Activated effector memory CD4-positive, alpha-beta T cell treated with Interleukin-2 at 50 U/mL for 16 hours (primary cell): Measurements from ENCODE around the gene ERAL1.
A peak's percentile ranks its signal among the peaks of the same experiment; 100 is the strongest.
"Not testable (repeated sequence)": the region's sequence is repeated elsewhere in the genome, so short reads cannot be mapped to it uniquely, and the experiment has no call there.

Experiments
- DNase-seq: peaks from one replicate; pipeline ENCODE4 v3.0.0-alpha.2; 2020

Gene ERAL1

DNA sequence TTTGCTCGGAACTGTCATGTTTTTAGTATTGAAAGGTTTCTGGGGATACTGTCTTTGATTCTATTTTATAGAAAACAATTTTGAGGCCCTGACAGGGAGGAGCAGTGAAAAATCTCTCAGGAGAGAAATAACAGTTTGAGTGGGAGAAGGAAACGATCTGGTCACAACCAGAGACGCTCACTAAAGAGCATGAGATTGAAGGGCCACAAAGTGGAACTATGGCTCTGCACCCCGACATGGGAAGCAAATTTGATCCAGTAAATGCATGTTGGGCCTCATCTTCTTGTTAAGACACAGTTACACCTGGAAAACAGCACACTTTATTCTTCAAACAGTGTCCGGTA is 492 bp downstream of the ERAL1 start:
- DNase-seq, result no peak

DNA sequence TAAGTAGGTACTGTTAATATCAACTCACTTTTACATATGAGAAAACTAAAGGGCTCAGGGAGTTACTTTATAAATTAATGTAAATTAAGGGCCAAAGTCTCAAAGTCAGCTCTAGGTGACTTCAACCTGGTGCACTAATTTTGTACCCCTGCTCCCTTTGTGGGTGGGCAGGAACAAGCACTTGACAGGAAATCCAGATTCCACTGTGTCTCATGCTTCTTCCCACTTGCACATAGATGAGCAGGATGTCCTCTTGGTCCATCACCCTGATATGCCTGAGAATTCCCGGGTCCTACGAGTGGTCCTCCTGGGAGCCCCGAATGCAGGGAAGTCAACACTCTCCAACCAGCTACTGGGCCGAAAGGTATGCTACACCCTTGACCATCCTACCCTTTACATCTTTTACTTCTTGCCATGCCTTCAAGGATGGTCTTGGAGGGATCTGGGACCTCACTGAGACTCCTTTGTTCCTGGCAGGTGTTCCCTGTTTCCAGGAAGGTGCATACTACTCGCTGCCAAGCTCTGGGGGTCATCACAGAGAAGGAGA is 1.3 kb downstream of the ERAL1 start:
- no peak for DNase-seq

DNA sequence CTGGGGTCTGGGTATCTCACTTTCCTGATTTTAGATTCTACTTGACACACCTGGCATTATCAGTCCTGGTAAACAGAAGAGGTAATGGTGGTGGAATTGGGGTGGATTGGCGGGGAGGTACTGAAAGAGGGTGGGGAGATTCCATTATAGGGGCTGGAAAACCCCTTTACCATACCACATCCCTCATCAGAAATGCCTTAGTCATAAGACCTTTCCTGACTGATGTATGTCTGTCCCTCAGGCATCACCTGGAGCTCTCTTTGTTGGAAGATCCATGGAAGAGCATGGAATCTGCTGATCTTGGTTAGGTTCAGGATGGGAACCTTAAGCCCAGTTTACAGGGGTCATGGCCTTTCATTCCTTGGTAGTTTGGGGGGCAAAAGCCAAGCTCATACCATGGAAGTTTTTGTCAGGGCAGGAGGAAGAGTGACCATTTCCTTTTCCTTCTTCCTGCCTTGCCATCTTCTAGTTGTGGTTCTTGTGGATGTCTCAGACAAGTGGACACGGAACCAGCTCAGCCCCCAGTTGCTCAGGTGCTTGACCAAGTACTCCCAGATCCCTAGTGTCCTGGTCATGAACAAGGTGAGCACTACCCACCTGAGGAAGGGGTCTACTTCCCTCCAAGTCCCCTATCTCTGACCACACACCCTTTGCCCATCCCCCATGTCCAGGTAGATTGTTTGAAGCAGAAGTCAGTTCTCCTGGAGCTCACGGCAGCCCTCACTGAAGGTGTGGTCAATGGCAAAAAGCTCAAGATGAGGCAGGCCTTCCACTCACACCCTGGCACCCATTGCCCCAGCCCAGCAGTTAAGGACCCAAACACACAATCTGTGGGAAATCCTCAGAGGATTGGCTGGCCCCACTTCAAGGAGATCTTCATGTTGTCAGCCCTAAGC is 3.3 kb downstream of the ERAL1 start:
- DNase-seq, result no peak

DNA sequence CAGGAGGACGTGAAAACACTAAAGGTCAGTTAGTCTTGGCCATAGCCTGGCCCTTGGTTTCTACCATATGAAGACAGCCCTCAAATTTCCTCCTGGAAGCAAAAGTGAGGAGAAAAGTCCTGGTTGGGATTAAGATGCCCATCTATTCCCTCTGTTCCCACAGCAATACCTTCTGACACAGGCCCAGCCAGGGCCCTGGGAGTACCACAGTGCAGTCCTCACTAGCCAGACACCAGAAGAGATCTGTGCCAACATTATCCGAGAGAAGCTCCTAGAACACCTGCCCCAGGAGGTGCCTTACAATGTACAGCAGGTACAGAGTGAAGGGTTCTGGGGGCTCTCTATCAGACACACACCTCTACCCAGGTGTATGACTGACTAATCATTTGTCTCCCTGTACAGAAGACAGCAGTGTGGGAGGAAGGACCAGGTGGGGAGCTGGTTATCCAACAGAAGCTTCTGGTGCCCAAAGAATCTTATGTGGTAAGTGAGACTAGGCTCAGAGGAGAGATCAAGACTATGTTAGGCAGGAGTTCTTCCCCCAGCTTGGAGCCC is 4.1 kb downstream of the ERAL1 start:
- no peak for DNase-seq

DNA sequence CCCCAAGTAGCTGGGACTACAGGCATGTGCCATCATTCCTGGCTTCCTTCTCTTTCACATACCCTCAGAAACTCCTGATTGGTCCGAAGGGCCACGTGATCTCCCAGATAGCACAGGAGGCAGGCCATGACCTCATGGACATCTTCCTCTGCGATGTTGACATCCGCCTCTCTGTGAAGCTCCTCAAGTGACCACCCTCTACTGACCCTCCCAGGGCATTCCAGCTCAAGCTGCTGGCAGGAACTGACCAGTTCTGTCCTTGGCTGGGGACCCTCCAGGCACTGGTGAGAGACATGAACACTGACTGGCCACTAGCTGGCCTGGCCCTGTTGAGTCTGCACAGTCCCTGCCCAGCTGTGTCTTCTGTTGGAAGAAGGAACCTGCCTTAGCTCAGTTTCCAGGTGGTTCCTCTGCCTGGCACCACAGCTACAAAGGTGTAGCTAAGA is 5.6 kb downstream of the ERAL1 start:
- DNase-seq, result no peak

DNA sequence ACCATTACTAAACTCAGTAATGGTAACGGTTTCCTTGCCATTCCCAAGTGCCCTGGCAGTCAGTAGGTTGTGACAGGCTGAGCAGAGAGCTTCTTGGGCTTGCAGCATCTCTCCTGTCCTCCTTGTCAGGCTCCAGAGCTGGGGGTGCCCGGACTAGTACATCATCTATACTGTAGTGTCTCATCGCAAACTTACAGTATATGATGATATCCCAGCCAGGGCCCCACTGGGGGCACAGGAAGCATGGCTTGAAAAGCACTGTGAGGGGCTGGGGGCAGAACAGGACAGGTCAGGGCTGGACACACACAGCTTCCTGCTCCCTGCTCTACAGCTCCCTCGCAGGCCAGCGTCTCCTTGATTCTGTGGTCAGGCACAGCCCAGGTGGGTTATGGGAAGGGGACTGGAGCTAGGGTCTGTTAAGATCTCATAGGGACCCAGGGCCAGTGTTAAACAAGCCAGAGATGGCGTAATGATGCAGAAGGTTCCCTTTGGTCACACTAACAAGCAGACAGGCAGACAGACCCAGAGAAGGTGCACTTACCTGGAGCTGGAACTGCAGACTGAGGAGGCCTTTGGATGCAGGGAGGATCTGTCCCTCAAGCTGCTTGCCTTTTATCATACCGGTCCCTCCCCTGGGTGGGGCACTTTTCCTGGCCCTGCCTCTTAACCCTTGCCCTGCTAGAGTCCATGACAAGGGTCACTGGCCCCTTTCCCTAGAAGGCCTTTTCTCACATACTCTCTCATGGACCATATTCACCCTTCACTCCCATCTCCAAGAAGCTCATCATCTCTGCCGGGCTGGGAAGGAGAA is 6.8 kb downstream of the ERAL1 start:
- DNase-seq, result no peak

DNA sequence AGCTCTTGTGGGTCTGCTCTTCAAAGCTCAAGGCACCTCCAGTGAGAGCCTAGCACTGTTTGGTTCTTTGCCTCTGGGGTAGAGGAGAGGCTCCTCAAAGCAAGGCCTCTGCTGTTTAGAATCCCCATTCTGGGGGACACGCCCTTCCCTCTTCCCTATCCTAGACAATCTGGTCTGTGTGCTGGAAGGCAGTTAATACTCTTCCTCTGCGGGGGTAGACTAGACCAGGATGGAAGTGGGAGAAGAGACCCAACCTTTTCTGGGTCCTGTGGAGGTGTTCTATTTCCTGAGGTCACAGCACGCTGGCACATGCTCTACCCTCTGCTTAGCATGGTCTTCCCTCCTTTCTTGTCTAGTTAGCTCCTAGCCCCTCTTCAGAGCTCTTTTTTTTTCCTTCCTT is 7.7 kb downstream of the ERAL1 start:
- DNase-seq, result no peak

DNA sequence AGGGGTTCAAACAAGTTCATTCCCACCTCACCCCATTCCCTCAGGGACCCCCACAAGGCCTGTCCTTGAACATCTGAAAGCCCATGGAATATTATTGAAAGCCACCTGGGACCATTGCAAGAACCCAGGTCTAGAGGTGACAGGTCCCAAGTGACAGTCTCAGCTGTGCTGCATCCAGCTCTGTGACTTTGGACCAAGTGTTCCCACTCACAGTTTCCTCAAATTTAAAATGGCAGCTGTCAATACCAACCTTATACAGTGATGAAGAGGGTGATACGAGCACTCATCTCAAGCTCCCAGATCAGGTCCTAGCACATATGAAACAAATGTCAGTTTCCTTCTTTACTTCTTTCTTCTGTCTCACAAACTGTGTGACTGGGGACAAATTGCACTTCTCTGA is 9.1 kb downstream of the ERAL1 start:
- DNase-seq, result no peak

DNA sequence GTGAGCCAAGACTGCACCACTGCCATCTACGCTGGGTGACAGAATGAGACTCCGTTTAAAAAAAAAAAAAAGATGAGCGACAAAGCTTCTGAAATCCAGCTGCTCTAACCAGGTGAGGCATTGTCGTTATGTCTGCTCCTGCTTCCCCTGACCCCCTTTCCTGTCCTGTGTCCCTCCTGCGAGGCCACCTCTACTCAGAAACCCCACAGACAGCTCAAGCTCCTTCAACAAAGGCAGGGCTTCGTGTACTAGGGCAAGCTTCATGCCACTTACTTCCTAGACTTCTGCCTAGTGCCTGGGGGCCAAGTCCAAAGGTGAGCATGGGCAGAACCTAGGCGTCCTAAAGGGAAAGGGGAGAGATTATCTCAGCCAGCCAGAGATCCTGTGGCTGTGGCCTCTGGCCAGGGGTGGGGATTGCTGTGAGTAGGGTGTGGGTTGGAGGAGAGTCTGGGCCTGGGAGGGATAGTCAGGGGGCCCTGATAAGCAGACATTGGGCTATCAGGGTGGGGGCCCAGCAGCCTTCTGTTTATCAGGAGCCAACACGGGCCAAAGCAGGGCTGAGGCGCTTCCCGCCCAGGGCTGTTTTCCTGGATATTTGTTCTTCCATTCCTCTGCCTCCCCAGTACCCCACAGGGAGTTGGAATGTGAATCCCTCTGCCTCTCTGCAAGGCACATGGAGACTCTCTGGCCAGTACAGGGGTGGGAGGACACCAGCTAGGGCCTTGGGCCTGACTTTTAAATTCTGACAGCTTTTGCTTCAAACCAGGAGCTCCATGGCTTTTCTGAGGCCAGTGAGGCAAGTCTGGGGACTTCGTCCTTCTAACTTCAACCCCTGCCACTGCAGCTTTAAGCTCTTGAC is 10.4 kb downstream of the ERAL1 start:
- no peak for DNase-seq

DNA sequence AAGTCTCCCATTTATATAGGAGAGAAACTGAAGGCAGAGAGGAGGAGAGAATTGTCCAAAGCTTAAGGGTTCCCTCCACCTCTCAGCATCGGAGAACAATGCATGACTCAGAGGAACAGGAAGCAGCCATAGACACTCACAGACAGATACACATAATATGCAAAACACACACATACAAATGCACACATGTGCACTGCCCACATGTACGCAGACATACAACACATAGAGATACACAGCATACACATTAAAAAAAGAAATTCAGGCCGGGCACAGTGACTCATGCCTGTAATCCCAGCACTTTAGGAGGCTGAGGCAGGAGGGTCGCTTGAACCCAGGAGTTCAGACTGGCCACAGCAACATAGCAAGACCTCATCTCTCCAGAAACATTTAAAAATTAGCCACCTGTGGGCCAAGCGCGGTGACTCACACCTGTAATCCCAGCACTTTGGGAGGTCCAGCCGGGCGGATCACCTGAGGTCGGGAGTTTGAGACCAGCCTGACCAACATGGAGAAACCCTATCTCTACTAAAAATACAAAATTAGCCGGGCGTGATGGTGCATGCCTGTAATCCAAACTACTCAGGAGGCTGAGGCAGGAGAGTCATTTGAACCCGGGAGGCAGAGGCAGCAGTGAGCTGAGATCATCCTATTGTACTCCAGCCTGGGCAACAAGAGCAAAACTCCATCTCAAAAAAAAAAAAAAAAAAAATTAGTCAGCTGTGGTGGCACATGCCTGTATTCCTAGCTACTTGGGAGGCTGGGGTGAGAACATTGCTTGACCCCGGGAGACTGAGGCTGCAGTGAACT is 11.3 kb downstream of the ERAL1 start:
- no peak for DNase-seq

DNA sequence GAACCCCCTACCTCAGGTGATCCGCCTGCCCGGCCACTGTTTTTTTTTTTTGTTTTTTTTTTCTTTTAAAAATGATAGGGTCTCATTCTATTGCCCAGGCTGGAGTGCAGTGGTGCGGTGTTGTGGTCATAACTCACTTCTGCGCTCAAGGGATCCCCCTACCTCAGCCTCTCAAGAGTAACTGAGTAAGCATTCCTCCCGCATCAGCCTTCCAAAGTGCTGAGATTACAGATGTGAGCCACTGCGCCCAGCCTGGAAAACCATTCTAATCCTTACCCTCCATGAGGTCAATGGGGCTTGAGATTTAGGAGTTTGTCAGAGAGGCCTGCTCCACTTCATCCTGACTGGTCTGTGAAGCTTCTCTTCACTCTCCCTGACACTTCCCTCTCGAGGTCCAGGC is 12.5 kb downstream of the ERAL1 start:
- no peak for DNase-seq

DNA sequence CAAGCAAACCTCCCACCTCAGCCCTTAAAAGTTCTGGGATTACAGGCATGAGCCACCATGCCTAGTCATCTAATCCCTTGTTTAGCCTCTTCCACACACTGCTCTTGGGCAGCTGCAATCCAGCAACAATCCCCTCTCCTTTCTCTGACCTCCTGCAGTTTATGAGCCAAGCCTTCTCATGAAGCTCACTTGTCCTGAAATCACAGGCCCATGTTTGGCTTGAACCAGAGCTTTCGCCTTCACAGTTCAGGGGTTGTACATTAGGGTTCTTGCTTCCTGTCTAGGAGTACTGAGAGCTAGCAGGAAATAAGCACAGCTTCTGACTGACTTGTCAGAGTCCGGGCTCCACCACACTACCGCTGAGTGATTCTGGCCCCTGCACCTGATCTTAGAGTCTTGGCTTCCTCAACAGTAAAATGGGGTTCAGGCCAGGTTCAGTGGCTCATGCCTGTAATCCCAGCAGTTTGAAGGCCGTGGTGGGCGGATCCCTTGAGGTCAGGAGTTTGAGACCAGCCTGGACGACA is 16.3 kb downstream of the ERAL1 start:
- peak; percentile 18 for DNase-seq

DNA sequence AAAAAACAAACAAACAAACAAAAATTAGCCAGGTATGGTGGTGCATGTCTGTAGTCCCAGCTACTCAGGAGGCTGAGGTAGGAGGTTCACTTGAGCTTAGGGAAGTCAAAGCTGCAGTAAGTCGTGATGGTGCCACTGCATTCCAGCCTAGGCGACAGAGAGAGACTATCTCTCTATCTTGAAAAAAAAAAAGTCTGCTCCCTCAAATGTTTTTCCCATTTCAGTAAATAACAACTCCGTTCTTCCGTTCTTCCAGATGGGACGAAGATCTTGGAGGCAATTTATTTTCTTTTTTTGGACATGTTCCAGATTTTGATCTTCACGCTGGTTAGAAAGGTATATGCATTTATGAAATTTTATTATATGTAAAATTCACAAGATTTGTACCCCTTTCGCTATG is 19.0 kb downstream of the ERAL1 start:
- DNase-seq, result no peak

DNA sequence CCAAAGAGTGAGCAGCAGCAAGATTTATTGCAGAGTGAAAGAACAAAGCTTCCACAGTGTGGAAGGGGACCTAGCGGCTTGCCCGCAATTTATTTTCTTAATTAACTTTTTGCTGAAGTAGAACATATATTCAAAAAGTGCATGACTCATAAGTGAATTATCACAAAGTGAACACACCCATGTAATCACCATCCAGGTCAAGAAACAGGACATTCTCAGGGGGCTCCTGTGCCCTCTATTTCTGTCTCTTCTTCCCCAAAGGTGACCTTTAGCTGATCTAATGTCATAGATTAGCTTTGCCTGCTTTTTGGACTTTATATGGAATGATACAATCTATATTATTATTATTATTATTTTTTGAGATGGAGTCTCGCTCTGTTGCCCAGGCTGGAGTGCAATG is 19.9 kb downstream of the ERAL1 start:
- no peak for DNase-seq

DNA sequence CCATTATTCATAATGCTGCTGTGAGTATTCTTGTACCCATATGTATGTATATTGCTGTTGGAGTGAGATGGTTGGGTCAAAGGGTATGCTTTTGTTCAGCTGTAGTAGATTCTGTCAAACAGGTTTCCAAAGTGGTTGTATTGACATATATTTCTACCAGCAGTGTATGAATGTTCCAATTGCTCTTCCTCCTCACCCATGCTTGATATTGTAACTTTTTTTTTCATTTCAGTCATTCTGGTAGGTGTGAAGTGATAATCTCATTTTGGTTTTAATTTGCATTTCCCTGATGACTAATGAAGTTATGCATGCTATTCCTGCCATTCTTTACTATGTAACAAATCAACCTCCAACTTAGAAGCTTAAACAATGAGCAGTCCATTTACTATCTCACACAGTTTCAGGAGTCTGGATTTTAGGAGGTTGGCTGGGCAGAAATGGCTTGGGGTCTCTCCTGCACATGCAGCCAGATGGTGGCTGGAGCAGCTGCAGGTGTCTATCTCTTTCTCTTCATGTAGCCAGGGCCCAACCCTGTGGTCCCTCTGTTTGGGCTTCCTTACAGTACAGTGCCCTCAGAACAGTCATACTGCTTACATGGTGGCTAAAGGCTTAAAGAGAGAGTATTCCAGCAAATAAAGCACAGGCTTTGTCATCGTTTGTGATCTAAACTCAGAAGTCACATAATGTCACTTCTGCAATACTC is 21.2 kb downstream of the ERAL1 start:
- no peak for DNase-seq

DNA sequence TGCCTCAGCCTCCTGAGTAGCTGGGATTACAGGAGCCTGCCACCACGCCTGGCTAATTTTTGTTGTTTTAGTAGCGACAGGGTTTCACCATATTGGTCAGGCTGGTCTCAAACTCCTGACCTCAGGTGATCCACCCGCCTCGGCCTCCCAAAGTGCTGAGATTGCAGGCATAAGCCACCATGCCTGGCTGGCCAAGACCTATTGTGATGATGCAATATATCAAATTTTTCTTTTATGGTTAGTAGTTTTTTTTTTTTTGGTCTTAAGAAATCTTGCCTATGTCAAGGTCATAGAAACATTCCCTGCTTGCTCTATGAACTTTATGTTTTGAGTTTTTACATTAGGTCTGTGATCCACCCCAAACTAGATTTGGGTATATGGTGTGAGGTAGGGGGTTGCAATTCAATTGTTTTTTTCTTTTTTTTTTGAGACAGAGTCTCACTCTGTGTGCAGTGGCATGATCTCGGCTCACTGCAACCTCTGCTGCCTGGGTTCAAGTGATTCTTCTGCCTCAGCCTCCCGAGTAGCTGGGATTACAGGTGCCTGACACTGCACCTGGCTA is 22.4 kb downstream of the ERAL1 start:
- DNase-seq, result not testable (repeated sequence)

DNA sequence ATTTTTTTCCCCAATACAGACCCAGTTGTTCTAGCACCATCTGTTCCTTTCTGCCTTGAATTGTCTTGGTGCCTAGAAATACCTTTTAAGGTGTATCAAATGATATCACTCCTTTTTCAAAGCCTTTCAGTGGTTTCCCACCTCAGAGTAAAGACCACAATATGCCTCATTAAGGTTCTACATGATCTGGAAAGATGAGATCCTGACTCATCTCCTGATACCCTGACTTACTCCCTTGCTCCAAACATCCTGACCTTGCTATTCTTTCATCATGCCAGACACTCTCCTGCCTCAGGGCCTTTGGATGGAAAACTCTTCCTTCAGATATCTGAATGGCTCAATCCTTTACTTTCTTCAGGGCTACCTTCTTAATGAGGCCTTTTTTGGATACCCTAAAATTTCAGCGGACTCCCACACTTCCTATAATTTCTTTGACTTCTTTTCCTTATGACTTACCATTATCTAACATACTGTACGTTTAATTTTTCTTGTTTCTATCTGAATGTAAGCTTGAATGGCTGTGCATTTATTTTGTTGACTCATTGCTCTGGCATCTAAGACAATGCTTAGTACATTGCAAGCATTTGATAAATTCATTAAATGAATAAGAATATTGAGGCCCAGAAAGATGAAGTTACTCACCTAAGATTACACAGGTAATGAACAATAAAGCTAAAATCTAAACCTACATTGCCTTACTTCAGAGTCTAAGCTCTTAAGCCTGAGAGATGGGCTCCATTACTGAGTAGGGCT is 23.5 kb downstream of the ERAL1 start:
- DNase-seq, result no peak

DNA sequence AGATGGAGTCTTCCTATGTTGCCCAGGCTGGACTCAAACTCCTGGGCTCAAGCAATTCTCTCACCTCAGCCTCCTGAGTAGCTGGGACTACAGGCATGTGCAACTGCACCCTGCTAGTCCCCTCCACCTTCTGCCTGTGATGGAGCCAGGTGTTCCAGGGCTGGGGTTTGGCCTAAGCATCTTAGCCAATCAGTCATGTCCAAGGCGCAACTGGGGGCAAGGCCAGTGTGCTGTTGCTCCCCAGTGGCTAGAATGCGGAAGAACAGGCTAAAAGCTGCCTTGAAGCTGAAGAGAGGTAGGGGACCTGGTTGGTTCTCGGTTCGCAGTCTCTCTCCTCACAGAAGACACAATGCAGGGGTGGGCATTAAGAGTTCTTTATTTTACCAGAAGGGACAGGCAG is 24.2 kb downstream of the ERAL1 start:
- no peak for DNase-seq

DNA sequence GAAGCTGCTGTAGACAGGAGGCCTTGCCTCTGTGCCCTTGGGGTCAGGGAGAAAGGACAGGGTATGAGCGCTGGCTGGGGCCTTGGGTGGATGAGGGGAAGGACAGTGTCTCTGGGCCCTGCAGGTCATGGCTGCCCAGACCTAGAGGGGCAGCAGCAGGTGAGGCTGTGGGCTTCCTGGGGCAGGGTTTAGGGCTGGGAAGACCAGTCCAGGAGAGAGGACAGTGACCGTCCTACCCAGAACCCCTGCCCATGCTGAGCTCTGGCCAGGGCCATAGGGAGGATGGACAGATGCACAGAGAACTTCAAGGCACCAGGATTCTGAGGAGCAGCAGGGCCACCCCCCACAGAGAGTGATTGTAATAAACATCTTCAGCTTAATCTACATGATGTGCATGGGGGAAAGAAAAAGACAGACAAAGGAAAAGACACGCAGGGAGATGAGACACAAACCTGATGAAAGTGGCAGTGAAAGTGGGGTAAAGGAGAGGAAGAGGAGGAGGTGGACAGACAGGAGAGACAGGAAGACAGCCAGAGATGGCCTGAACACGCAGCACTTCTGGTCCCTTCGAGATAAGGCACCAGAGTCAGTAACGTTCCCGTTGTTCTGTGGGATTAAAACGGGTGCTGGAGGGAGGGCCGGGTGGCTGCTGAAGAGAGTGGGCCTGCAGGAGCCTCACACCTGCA is 25.2 kb downstream of the ERAL1 start:
- no peak for DNase-seq
